Renal cortical epithelial cell (primary cell): ENCODE measurements around the gene B3GNT9. TPM values are rescaled to one million over a fixed set of nuclear protein-coding genes. Genes with fewer than 3 reads are reported as not detected.
"Not testable (repeated sequence)": the region's sequence is repeated elsewhere in the genome, so short reads cannot be mapped to it uniquely, and the experiment has no call there.

Experiments used
- DNase-seq: peaks from one replicate; pipeline ENCODE4 v3.0.0-alpha.2; 2011; ENCODE audit warnings: low read depth
- total RNA-seq: library from RNA; depleted of rRNA; stranded (reverse); fragments of >200 nt; gene quantifications from 2 replicates; pipeline ENCODE4 v1.2.3, GENCODE V29; 2014

B3GNT9 gene
- total RNA-seq, 1 donor from 2014 or later = 27.4 TPM

- DNase-seq = no peak
Observed at GRCh38 chr16:67150047-67150832, 558 bp downstream of the B3GNT9 start.

DNA sequence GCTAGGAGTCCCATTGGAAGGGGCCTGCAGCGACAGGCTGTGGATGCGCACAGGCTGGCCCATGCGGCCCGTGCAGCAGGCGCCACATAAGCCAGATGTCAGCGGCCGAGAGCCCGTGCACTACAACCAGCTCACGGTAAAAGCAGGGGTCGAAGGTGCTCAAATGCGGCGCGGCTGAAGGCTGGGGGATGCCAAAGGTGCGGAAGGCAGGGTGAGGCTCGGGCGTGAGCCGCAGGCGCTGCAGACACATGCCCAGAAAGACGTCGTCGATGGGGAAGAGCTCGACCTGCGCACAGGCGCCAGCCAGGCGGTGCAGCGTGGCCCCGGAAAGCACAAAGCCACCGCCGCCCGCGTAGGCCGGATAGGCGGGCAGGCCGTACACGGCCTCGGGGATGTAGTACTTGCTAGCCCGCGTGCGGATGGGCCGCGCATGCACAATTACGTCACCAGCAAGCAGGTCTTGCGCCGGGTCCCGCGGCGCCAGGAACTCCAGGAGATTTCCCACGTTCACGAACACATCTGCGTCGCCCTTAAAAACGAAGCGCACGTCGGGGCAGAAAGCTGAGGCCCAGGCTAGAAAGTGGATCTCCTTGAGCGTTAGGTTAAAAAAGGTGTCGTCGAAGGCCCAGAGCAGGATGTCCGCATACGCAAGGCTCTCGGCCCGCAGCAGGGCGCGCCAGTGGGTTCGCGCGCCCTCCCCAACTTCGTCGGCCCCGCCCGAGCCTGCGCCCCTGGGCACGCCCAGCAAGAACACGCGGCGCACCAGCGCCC is 1.3 kb downstream of the B3GNT9 start:
- no peak for DNase-seq

GRCh38 chr16:67148656-67149275 is 2.0 kb downstream of the B3GNT9 start:
- DNase-seq = no peak

DNA sequence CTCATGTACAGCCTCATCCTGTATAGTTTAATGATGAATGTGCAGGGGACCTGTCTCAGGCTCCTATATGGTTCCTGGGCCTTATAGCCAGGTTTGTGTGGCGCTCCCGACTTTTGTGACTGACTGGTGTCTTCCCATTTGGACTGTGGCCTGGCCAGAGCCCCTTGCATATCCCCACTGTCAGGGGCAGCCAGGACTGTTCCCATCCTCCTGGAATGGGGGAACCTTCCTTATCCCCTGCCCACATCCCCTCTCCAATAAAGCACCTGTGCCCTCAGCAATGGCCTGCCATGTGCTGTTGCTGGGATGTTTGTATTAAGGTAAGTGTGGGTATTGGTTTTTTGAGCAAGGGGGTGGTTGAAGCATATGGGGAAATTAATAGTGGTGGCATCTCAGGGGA is 2.6 kb downstream of the B3GNT9 start:
- no peak for DNase-seq

- DNase-seq = no peak
Observed at GRCh38 chr16:67147437-67148140, 3.2 kb downstream of the B3GNT9 start.

DNA sequence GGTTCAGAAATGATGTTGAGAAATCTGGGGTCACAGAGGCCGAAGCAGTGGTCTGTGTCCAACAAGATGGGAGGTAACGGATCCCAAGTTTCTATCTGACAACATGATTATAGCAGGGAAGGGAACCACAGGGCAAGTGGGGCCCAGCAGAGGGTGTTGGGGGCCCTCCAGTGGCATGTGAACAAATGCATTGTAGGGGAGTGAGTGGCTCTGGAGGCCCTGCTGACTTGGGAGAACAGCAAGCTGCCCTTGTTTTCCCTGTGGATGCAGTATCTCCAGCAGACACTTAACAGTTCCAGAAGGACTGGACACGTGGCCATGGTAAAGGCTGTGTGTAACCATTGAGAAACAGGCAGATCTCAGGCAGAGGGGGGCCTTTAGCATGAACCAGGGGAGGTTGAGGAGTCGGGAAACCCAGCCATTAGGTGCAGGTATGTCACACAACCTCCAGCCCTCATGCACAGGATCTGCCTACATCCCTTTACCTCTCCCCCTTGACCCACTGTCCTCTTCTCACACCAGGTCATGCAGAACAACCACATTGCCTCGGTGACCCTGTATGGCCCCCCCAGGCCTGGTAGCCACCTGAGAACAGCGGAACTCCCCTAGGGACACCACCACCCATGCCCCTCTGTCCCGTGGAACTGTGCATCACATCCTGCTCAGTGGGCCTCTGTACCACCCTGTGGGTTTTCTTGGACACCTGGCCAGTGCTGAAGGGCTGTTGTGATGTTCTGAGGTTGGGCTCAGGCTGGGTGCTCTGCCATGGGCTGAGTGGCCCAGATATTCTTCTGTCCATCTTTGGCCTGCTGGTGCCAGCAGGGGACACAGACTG is 4.1 kb downstream of the B3GNT9 start:
- no peak for DNase-seq

- DNase-seq = no peak
Observed at GRCh38 chr16:67145746-67146145, 5.1 kb downstream of the B3GNT9 start.

DNA sequence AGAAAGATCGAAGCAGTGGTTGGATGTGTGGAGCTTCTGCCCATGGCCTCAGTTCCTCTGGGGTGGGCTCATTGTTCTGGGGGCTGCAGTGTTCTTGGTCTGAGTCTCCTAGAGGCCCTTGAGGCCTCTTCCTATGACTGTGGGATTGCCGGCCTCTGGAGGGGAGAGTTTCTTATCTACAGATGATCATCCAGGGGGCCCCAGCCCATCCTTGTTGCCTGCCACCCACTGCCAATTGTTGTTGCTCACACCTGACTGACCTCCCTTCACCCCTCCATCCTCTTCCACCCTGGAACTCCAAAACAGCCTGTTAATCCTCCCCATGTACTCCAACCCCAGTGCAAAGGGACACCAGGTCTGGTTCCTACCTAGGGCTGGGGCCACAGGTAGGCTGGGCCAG is 5.9 kb downstream of the B3GNT9 start:
- DNase-seq = no peak

DNA sequence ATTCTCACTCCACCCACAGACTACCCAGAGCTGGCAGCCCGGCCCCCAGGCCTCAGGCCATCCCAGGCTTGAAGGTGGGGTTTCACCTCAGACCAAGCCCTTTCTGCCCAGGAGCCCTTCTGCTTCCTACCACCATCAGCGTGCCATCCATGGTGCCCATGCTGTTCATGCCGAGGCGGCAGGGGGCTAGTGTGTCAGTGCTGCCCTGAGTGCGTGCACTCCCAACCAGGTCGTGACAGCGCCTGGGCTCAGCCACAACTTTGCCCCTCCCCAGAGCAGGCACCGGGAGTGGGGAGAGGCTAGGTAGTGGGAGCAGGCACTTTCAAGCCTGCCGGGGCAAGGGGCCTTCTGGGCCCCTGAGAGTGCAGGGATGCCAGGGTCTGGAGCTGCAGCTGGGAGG is 8.5 kb downstream of the B3GNT9 start:
- DNase-seq = no peak

- DNase-seq = no peak
Observed at GRCh38 chr16:67141391-67141790, 9.4 kb downstream of the B3GNT9 start.

DNA sequence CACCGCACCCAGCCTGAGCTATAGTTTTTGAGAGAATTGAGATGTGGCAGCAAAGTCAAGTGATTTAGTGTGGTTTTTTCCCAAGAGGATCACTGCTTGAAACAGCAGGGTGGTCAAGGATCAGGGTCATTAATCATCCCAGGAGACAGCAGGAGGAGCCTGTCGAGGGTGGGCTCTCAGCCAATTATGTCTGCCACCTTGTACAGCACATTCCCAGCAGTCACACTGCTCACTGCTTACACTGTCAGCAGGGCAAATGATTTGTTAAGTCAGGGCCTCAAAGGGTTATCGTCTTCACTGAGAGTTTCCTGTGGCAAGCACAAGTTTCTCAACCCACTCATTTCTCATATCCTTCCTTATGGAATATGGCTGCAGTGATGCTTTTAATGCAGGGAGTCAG is 13.2 kb downstream of the B3GNT9 start:
- peak; percentile 50 for DNase-seq

DNA sequence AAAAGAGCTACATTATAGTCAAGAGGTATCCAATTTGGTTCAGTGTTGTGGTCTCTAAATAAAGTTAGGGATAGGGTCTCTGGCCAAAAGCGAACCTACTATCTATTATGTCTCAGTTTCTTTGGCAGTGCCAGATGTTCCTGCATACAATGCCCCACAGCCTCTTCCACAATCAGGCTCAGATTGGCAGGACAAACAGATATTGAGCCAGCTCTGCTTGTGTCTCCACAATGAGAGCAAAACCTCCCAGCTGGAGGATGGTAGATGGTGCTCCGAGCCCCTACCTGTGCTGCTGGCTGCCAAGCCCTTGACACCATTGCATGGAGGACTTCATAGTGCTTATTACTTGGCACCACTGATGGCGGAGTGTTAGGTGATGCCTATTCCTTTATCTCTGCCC is 21.4 kb downstream of the B3GNT9 start:
- no peak for DNase-seq

- no peak for DNase-seq
Observed at GRCh38 chr16:67128887-67129286, 21.9 kb downstream of the B3GNT9 start.

DNA sequence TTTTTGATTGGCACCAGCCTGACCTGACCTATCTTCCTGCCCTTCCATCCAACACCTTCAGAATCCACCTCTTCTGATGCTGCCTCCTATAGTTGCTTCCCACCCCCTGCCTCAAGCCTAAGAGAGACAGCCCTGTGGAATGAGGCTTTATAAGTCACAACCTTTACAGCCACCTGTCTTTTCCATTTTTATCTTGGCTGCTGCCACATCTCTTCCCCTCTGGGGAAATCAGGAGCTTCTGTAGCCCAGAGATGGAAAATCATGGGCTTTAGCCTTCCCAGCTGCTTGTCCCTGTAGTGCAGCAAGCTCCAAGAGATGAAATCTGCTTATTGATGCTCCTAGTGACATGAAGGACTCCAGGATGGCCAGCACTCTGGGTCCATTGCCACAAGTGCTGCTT is 22.4 kb downstream of the B3GNT9 start:
- DNase-seq = no peak

DNA sequence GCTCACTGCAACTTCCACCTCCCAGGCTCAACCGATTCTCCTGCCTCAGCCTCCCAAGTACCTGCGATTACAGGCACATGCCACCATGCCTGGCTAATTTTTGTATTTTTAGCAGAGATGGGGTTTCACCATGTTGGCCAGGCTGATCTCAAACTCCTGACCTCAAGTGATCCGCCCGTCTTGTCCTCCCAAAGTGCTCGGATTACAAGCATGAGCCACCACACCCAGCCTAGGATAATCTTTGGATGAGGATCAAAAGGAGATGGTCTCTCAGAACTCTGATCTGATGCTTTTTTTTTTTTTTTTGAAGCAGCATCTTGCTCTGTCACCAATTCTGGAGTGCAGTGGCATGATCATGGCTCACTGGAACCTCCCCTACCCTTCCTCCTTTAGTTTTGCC is 28.0 kb downstream of the B3GNT9 start:
- not testable (repeated sequence) for DNase-seq

DNA sequence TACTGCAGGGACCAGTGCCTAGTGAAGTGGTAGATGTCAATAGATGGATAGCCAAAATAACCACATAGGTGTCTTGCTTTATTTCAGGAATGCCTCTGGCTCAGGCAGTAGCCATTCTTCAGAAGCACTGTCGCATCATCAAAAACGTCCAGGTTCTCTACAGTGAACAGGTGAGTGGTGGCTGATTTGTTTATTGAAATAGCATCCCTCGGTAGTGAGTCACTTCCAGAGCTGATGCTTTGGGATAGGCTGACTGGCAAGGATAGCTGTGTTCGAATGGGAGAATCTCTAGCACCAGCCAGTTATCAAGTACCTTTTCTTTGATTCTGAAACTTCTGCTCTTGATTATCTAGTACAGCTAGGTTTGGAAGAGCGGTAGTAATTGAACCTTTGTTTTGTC is 30.8 kb downstream of the B3GNT9 start:
- DNase-seq = no peak

- DNase-seq = no peak
Observed at GRCh38 chr16:67117716-67118115, 33.1 kb downstream of the B3GNT9 start.

- no peak for DNase-seq
Observed at GRCh38 chr16:67116388-67117311, 34.1 kb downstream of the B3GNT9 start.

- peak; percentile 94 for DNase-seq
Observed at GRCh38 chr16:67115639-67116038, 35.2 kb downstream of the B3GNT9 start.

DNA sequence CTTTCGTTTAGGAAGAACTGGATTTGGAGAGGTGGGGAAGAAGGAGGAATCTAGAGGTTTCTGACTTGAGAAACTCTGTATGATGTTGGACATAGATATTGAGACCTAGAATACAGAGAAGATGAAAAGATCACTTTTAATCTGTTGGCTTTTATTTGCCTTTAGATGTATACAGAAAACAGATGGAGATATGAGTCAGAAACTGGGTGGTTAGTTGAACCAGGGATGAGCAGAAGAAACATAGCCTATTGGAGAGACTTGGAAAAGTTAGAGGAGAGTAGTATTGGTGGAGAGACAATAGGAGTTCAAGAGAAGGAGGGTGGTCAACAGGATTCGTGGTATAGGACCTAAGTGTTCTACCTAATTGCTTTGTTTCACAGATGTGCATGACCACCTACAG is 36.0 kb downstream of the B3GNT9 start:
- no peak for DNase-seq
